Ishikawa (cell line): ENCODE measurements around the gene SYNE3.

Experiments
- CEBPB ChIP-seq: IDR thresholded peaks from 2 replicates; pipeline ENCODE4 v1.6.1; 2012
- CREB1 ChIP-seq: IDR thresholded peaks from 2 replicates; pipeline ENCODE4 v1.6.1; 2012; ENCODE audit warnings: low read depth
- EGR1 ChIP-seq: IDR thresholded peaks from 2 replicates; pipeline ENCODE4 v1.6.1; 2012
- EP300 ChIP-seq: IDR thresholded peaks from 2 replicates; pipeline ENCODE4 v1.6.1; 2012; ENCODE audit warnings: borderline replicate concordance
- FOXM1 ChIP-seq: IDR thresholded peaks from 2 replicates; pipeline ENCODE4 v1.6.1; 2012; ENCODE audit warnings: low read depth, borderline replicate concordance
- MAX ChIP-seq: IDR thresholded peaks from 2 replicates; pipeline ENCODE4 v1.6.1; 2012
- NFIC ChIP-seq: IDR thresholded peaks from 2 replicates; pipeline ENCODE4 v1.6.1; 2012
- RAD21 ChIP-seq: IDR thresholded peaks from 2 replicates; pipeline ENCODE4 v1.6.1; 2012; ENCODE audit warnings: low read depth
- REST ChIP-seq: IDR thresholded peaks from 2 replicates; pipeline ENCODE4 v1.6.1; 2012; ENCODE audit warnings: low read depth, mild to moderate bottlenecking
- TAF1 ChIP-seq: IDR thresholded peaks from 2 replicates; pipeline ENCODE4 v1.6.1; 2012; ENCODE audit warnings: low read depth, mild to moderate bottlenecking
- TCF12 ChIP-seq: IDR thresholded peaks from 2 replicates; pipeline ENCODE4 v1.6.1; 2012; ENCODE audit warnings: low read depth
- TEAD4 ChIP-seq: IDR thresholded peaks from 2 replicates; pipeline ENCODE4 v1.6.1; 2012
- USF1 ChIP-seq: IDR thresholded peaks from 2 replicates; pipeline ENCODE4 v1.6.1; 2012
- YY1 ChIP-seq: IDR thresholded peaks from 2 replicates; pipeline ENCODE4 v1.6.1; 2012; ENCODE audit warnings: low read depth
- ZBTB7A ChIP-seq: IDR thresholded peaks from 2 replicates; pipeline ENCODE4 v1.6.1; 2012; ENCODE audit warnings: low read depth

The SYNE3 gene

GRCh38 chr14:95509495-95509894 is 7.0 kb downstream of the SYNE3 start:
- TF ChIP-seq TEAD4 (no peak), USF1 (no peak), TCF12 (no peak), FOXM1 (no peak), RAD21 (no peak), YY1 (no peak), EGR1 (no peak), CREB1 (no peak), TAF1 (no peak), EP300 (no peak), REST (no peak), ZBTB7A (no peak), MAX (no peak), NFIC (no peak), CEBPB (no peak)

GRCh38 chr14:95508377-95508776 is 8.1 kb downstream of the SYNE3 start:
- TF ChIP-seq REST (no peak), CEBPB (no peak), YY1 (no peak), TAF1 (no peak), TEAD4 (no peak), TCF12 (no peak), FOXM1 (no peak), CREB1 (no peak), ZBTB7A (no peak), EP300 (no peak), MAX (no peak), RAD21 (no peak), USF1 (no peak)

GRCh38 chr14:95507701-95508103 is 8.7 kb downstream of the SYNE3 start:
- TF ChIP-seq ZBTB7A = no peak
- TF ChIP-seq MAX = no peak
- TF ChIP-seq TEAD4 = no peak
- TF ChIP-seq YY1 = no peak
- no peak for TF ChIP-seq TAF1
- TF ChIP-seq USF1 = no peak
- TF ChIP-seq RAD21 = no peak
- TF ChIP-seq EP300 = no peak
- TF ChIP-seq NFIC = no peak
- TF ChIP-seq REST = no peak

- no peak for TF ChIP-seq MAX
- TF ChIP-seq TEAD4 = no peak
- no peak for TF ChIP-seq TAF1
- no peak for TF ChIP-seq NFIC
- TF ChIP-seq YY1 = no peak
- no peak for TF ChIP-seq TCF12
- no peak for TF ChIP-seq REST
- no peak for TF ChIP-seq CEBPB
- TF ChIP-seq RAD21 = no peak
- TF ChIP-seq FOXM1 = no peak
- TF ChIP-seq CREB1 = no peak
- no peak for TF ChIP-seq EP300
- TF ChIP-seq ZBTB7A = no peak
- TF ChIP-seq EGR1 = no peak
- no peak for TF ChIP-seq USF1
Observed at GRCh38 chr14:95507174-95507573, 9.3 kb downstream of the SYNE3 start.
